ENCODE results near the gene BCL7A. TPM values are rescaled to one million over a fixed set of nuclear protein-coding genes. Genes with fewer than 3 reads are reported as not detected.

The BCL7A gene
- total and polyA plus RNA-seq, 2 of the 8 experiments (the other 6 are each of a cell fraction or from before 2014, with no cell fraction given): 11.9 to 12.7 TPM

DNA sequence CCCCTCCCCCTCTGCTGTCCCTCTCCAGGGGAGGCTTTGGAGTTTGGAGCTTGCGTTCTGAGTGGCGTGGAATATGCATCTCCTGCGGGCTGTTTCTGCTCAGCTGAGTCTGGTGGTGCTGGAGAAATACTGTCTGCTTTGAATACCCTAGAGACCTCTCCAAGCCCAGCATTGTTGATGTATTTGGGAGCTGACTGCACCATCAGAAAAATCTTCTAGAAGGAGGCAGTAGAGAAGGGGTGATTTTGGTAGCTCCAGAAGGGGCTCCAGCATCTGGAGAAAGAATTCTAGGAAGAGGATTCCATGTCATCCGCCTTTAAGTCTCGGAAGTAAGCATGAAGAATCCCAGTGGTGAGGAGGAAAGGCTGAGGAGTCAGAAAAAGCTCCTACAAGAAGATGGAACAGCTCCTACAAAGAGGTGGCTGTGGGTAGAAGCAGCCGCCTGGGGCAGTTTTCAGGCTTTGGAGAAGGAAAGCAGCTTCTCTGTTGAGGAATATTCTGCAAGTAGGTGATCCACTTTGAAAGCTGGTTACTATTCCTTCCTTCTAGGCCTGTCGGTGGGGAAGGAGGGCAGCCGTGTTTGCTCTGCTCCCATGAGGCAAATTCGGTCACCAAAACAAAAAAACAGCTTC is 66.6 kb downstream of the BCL7A start (continued):
- TF ChIP-seq MAX (IDR thresholded peaks at IDR 0.05) (no peak), SUZ12 (IDR thresholded peaks at IDR 0.05; ENCODE audit: low read length) (no peak), RBBP5 (IDR thresholded peaks at IDR 0.05; ENCODE audit: borderline replicate concordance, low read depth, low read length) (no peak), SIRT6 (IDR thresholded peaks at IDR 0.05; ENCODE audit: low read length) (no peak), BRCA1 (IDR thresholded peaks at IDR 0.05; ENCODE audit: low read depth, low read length) (no peak), TEAD4 (IDR thresholded peaks at IDR 0.05; ENCODE audit: low read depth, low read length) (no peak), TAF1 (IDR thresholded peaks at IDR 0.05; ENCODE audit: low read depth, low read length) (no peak), KDM1A (IDR thresholded peaks at IDR 0.05; ENCODE audit: borderline replicate concordance, low read length) (no peak), RFX5 (IDR thresholded peaks at IDR 0.05; ENCODE audit: borderline replicate concordance, low read depth, low read length) (no peak), HDAC6 (IDR thresholded peaks at IDR 0.05; ENCODE audit: low read depth, low read length) (no peak)
